Trophoblast cell (in vitro differentiated cells and primary cell): ENCODE results near the gene ROR1.

Experiments
- DNase-seq, 2 donors: peaks; one replicate each; pipeline ENCODE4 v3.0.0-alpha.2; 2016
- H2AFZ ChIP-seq: 2 replicates; pipeline ENCODE4 v1.6.1; 2013; ENCODE audit warnings: low read length, moderate library complexity, mild to moderate bottlenecking; ENCODE audit not compliant: insufficient read depth, poor library complexity
- H2AK5ac ChIP-seq: 2 replicates; pipeline ENCODE4 v1.6.1; 2013; ENCODE audit warnings: mild to moderate bottlenecking, low read length
- H2BK120ac ChIP-seq: 2 replicates; pipeline ENCODE4 v1.6.1; 2013; ENCODE audit warnings: low read length, mild to moderate bottlenecking, moderate library complexity; ENCODE audit not compliant: insufficient read depth, poor library complexity
- H2BK12ac ChIP-seq: 2 replicates; pipeline ENCODE4 v1.6.1; 2013; ENCODE audit warnings: mild to moderate bottlenecking, low read length, moderate library complexity
- H2BK5ac ChIP-seq: 2 replicates; pipeline ENCODE4 v1.6.1; 2013; ENCODE audit warnings: low read length, low read depth, moderate library complexity, mild to moderate bottlenecking; ENCODE audit not compliant: poor library complexity
- H3K14ac ChIP-seq: 2 replicates; pipeline ENCODE4 v1.6.1; 2013; ENCODE audit warnings: mild to moderate bottlenecking, low read length
- H3K18ac ChIP-seq: 2 replicates; pipeline ENCODE4 v1.6.1; 2013; ENCODE audit warnings: mild to moderate bottlenecking, low read length
- H3K23ac ChIP-seq: 2 replicates; pipeline ENCODE4 v1.6.1; 2013; ENCODE audit warnings: low read length
- H3K27ac ChIP-seq: 2 replicates; pipeline ENCODE4 v1.5.1; 2013; ENCODE audit warnings: low read depth, mild to moderate bottlenecking, inconsistent platforms, low read length, moderate library complexity
- H3K27me3 ChIP-seq: 2 replicates; pipeline ENCODE4 v1.6.1; 2013; ENCODE audit warnings: inconsistent platforms, mild to moderate bottlenecking, low read length, moderate library complexity; ENCODE audit not compliant: insufficient read depth
- H3K36me3 ChIP-seq, 2 experiments: 1 replicate in 1 of 2; 2 replicates in 1 of 2; pipeline ENCODE4 v1.6.1; 2013; ENCODE audit warnings: low read length in 2 of 2, mild to moderate bottlenecking in 2 of 2, moderate library complexity in 1 of 2; ENCODE audit not compliant: insufficient read depth in 2 of 2, control insufficient read depth in 1 of 2
- H3K4ac ChIP-seq: 2 replicates; pipeline ENCODE4 v1.6.1; 2013; ENCODE audit warnings: low read depth, mild to moderate bottlenecking, low read length, moderate library complexity
- H3K4me1 ChIP-seq, 2 experiments: 1 replicate in 1 of 2; 2 replicates in 1 of 2; pipeline ENCODE4 v1.6.1; 2013; ENCODE audit warnings: low read length in 2 of 2, mild to moderate bottlenecking in 2 of 2, moderate library complexity in 1 of 2; ENCODE audit not compliant: insufficient read depth in 2 of 2, control insufficient read depth in 1 of 2
- H3K4me2 ChIP-seq: 2 replicates; pipeline ENCODE4 v1.6.1; 2013; ENCODE audit warnings: inconsistent platforms, mild to moderate bottlenecking, low read length, moderate library complexity
- H3K4me3 ChIP-seq: 2 replicates; pipeline ENCODE4 v1.5.1; 2013; ENCODE audit warnings: mild to moderate bottlenecking, low read depth, low read length, inconsistent platforms
- H3K79me1 ChIP-seq: one replicate; pipeline ENCODE4 v1.6.1; 2013; ENCODE audit warnings: low read length
- H3K79me2 ChIP-seq: 2 replicates; pipeline ENCODE4 v1.6.1; 2013; ENCODE audit warnings: low read length, mild to moderate bottlenecking; ENCODE audit not compliant: control insufficient read depth, insufficient read depth, poor library complexity
- H3K9ac ChIP-seq: 2 replicates; pipeline ENCODE4 v1.6.1; 2013; ENCODE audit warnings: mild to moderate bottlenecking, low read length
- H3K9me3 ChIP-seq: 2 replicates; pipeline ENCODE4 v1.6.1; 2013; ENCODE audit warnings: low read depth, mild to moderate bottlenecking, control low read depth, inconsistent platforms, low read length; ENCODE audit not compliant: insufficient read depth
- H4K12ac ChIP-seq: 2 replicates; pipeline ENCODE4 v1.6.1; 2013; ENCODE audit warnings: low read depth, mild to moderate bottlenecking, low read length, moderate library complexity
- H4K8ac ChIP-seq: 2 replicates; pipeline ENCODE4 v1.6.1; 2013; ENCODE audit warnings: low read depth, mild to moderate bottlenecking, low read length, moderate library complexity
- H4K91ac ChIP-seq: one replicate; pipeline ENCODE4 v1.6.1; 2013; ENCODE audit warnings: low read depth, mild to moderate bottlenecking, low read length, moderate library complexity
- WGBS: extraction: QIAGEN DNeasy Blood & Tissue Kit; methylation state at CpG from one replicate; pipeline ENCODE4 v1.1.7; 2013; ENCODE audit warnings: missing lambda C conversion rate; ENCODE audit not compliant: insufficient read length, insufficient coverage; ENCODE audit errors: extremely low coverage; 5-methylcytosine and 5-hydroxymethylcytosine counted together

ROR1 gene

GRCh38 chr1:63772876-63773275 lies 941 bp upstream of the ROR1 start:
- Histone ChIP-seq H2AFZ (no peak overlapping the region), H2BK5ac (peak overlapping the region; percentile 83), H3K4me1 (peaks cover 8 to 14% of the 10 kb centered on the region in 2 experiments), H3K79me2 (peaks cover 21% of the 10 kb centered on the region), H3K27ac (no peak overlapping the region), H2BK120ac (no peak overlapping the region), H3K36me3 (no peaks in the 10 kb centered on the region), H3K27me3 (no peaks in the 10 kb centered on the region), H3K9ac (no peak overlapping the region), H3K4ac (peak overlapping the region; percentile 66), H3K4me3 (no peak overlapping the region), H3K9me3 (no peaks in the 10 kb centered on the region), H4K12ac (no peak overlapping the region), H2AK5ac (no peak overlapping the region), H4K8ac (no peak overlapping the region), H3K79me1 (peaks cover 30% of the 10 kb centered on the region), H3K14ac (no peak overlapping the region), H2BK12ac (peak overlapping the region; percentile 89), H3K23ac (no peak overlapping the region), H4K91ac (peak overlapping the region; percentile 80), H3K18ac (no peak overlapping the region), H3K4me2 (no peak overlapping the region)
- DNase-seq: no peak
- no CpG with 5 or more reads among the region's 2 CpGs for WGBS

- Histone ChIP-seq H3K79me2 (peaks cover 21% of the 10 kb centered on the region), H3K14ac (peak overlapping the region; percentile 33), H3K27ac (no peak overlapping the region), H3K23ac (no peak overlapping the region), H3K9ac (no peak overlapping the region), H4K8ac (peak overlapping the region; percentile 62), H2BK12ac (peak overlapping the region; percentile 61), H4K91ac (peak overlapping the region; percentile 69), H2BK5ac (peak overlapping the region; percentile 42), H4K12ac (no peak overlapping the region), H2BK120ac (peak overlapping the region; percentile 76), H3K4me1 (peaks cover 8 to 16% of the 10 kb centered on the region in 2 experiments), H3K4me2 (peak overlapping the region; percentile 78), H3K27me3 (no peaks in the 10 kb centered on the region), H3K18ac (peak overlapping the region; percentile 51), H3K79me1 (peaks cover 31% of the 10 kb centered on the region), H3K36me3 (no peaks in the 10 kb centered on the region), H3K4ac (peak overlapping the region; percentile 16), H2AFZ (peak overlapping the region; percentile 42), H3K4me3 (peak overlapping the region; percentile 53), H2AK5ac (peak overlapping the region; percentile 31), H3K9me3 (no peaks in the 10 kb centered on the region)
- no peak for DNase-seq
- WGBS: no CpG with 5 or more reads among the region's 9 CpGs
These were observed 362 bp upstream of the ROR1 start for GRCh38 chr1:63773496-63773814.

GRCh38 chr1:63774617-63775417 lies 1.0 kb downstream of the ROR1 start:
- H4K91ac ChIP-seq: peak overlapping the region; percentile 98
- peak overlapping the region; percentile 96 for H3K4me3 ChIP-seq
- H3K79me2 ChIP-seq: peaks cover 21% of the 10 kb centered on the region
- peak overlapping the region; percentile 78 for H4K8ac ChIP-seq
- peaks cover 12 to 20% of the 10 kb centered on the region in 2 experiments for H3K4me1 ChIP-seq
- peak overlapping the region; percentile 17 for H3K23ac ChIP-seq
- no CpG with 5 or more reads among the region's 72 CpGs for WGBS
- peak overlapping the region; percentile 89 for H3K4me2 ChIP-seq
- H3K18ac ChIP-seq: peak overlapping the region; percentile 99
- H3K9me3 ChIP-seq: no peaks in the 10 kb centered on the region
- peak overlapping the region; percentile 81 for H4K12ac ChIP-seq
- peak overlapping the region; percentile 89 for H2BK120ac ChIP-seq
- peak overlapping the region; percentile 99 for H3K4ac ChIP-seq
- peak overlapping the region; percentile 90 for H2AK5ac ChIP-seq
- peak overlapping the region; percentile 95 for H3K14ac ChIP-seq
- H2AFZ ChIP-seq: peak overlapping the region; percentile 71
- H2BK12ac ChIP-seq: peak overlapping the region; percentile 74
- DNase-seq: peak; percentile 19 to 42
- no peaks in the 10 kb centered on the region for H3K27me3 ChIP-seq
- peak overlapping the region; percentile 98 for H3K9ac ChIP-seq
- H3K27ac ChIP-seq: peak overlapping the region; percentile 82
- H2BK5ac ChIP-seq: peak overlapping the region; percentile 96
- H3K79me1 ChIP-seq: peaks cover 34% of the 10 kb centered on the region
- no peaks in the 10 kb centered on the region for H3K36me3 ChIP-seq

DNA sequence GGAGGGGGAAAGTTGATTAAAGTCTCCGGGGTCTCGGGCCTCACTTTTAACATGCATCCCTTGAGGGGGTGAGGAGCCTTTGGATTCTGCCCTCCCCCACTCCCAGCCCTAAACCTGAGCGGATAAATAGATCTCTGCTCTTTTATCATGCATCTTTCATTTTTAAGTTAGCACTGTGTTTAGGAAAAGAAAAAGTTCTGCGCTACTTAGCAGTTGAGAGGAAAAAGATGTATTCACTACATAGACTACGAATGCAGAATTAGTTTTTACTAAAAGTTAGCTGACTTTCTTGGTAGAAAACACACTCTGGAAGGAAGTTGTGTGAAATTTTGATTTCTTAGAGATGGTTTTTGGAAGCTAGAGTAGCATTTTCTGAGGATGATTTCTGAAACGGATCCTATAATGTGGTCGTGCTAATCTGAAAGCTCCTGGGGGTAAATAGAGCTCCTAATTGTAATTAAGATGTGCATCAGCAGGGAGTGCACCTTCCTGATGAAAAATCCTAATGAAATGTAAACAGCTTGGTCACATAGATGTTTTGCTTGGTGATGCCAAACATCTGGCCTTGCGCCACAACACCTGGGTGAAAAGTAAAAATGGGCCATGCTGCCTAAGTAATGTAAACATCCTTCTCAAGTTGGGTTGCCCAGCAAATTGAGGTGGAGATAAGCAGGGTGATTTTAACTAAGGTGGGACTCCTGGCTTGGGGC lies 1.8 kb downstream of the ROR1 start:
- peak overlapping the region; percentile 99 for H3K4ac ChIP-seq
- WGBS: no CpG with 5 or more reads among the region's 8 CpGs
- H4K12ac ChIP-seq: no peak overlapping the region
- H3K23ac ChIP-seq: no peak overlapping the region
- H3K4me3 ChIP-seq: peak overlapping the region; percentile 96
- H3K36me3 ChIP-seq: no peaks in the 10 kb centered on the region
- peak overlapping the region; percentile 96 for H2BK5ac ChIP-seq
- H4K8ac ChIP-seq: peak overlapping the region; percentile 78
- H3K27ac ChIP-seq: peak overlapping the region; percentile 82
- peak overlapping the region; percentile 99 for H3K18ac ChIP-seq
- peaks cover 12 to 20% of the 10 kb centered on the region in 2 experiments for H3K4me1 ChIP-seq
- H2AFZ ChIP-seq: no peak overlapping the region
- H2AK5ac ChIP-seq: no peak overlapping the region
- no peaks in the 10 kb centered on the region for H3K9me3 ChIP-seq
- no peaks in the 10 kb centered on the region for H3K27me3 ChIP-seq
- peaks cover 21% of the 10 kb centered on the region for H3K79me2 ChIP-seq
- peak overlapping the region; percentile 74 for H2BK12ac ChIP-seq
- no peak for DNase-seq
- no peak overlapping the region for H3K14ac ChIP-seq
- peak overlapping the region; percentile 89 for H3K4me2 ChIP-seq
- H3K79me1 ChIP-seq: peaks cover 31% of the 10 kb centered on the region
- peak overlapping the region; percentile 89 for H2BK120ac ChIP-seq
- H3K9ac ChIP-seq: peak overlapping the region; percentile 98
- H4K91ac ChIP-seq: peak overlapping the region; percentile 98
